ENCODE results near the gene ICAM5.
"Not testable (repeated sequence)": the region's sequence is repeated elsewhere in the genome, so short reads cannot be mapped to it uniquely, and the experiment has no call there.

Gene ICAM5

GRCh38 chr19:10321417-10321797 is 31.7 kb downstream of the ICAM5 start:
- no peak for DNase-seq

- no peak for DNase-seq
Observed at GRCh38 chr19:10321874-10322835, 32.4 kb downstream of the ICAM5 start.

- no peak for DNase-seq
Observed at GRCh38 chr19:10325732-10326131, 36.0 kb downstream of the ICAM5 start.

GRCh38 chr19:10327793-10328192 is 38.0 kb downstream of the ICAM5 start:
- DNase-seq: no peak

GRCh38 chr19:10328558-10329429 is 39.0 kb downstream of the ICAM5 start:
- DNase-seq: no peak

GRCh38 chr19:10329555-10329954 is 39.8 kb downstream of the ICAM5 start:
- no peak for DNase-seq

GRCh38 chr19:10332158-10332964 is 42.6 kb downstream of the ICAM5 start:
- no peak for DNase-seq

- DNase-seq: peak; percentile 98
Observed at GRCh38 chr19:10332965-10333757, 43.4 kb downstream of the ICAM5 start, which contains the start of gene RAVER1. RAVER1 (minus strand) TSS chr19:10333529; CDS start chr19:10333507, 22 bp downstream.

- DNase-seq: no peak
Observed at GRCh38 chr19:10333758-10334587, 44.2 kb downstream of the ICAM5 start.

GRCh38 chr19:10334588-10335351 is 45.0 kb downstream of the ICAM5 start:
- DNase-seq: peak; percentile 87

GRCh38 chr19:10335352-10335985 is 45.7 kb downstream of the ICAM5 start:
- no peak for DNase-seq

GRCh38 chr19:10336725-10337124 is 47.0 kb downstream of the ICAM5 start:
- not testable (repeated sequence) for DNase-seq

- peak; percentile 40 for DNase-seq
Observed at GRCh38 chr19:10338940-10339339, 49.2 kb downstream of the ICAM5 start.

- peak; percentile 83 for DNase-seq
Observed at GRCh38 chr19:10339380-10339960, 49.7 kb downstream of the ICAM5 start, which contains the start of gene ICAM3. ICAM3 (minus strand) TSS chr19:10339624; CDS start chr19:10339614, 10 bp downstream.

- DNase-seq: no peak
Observed at GRCh38 chr19:10339977-10340376, 50.2 kb downstream of the ICAM5 start.

- DNase-seq: no peak
Observed at GRCh38 chr19:10343495-10343894, 53.7 kb downstream of the ICAM5 start.

GRCh38 chr19:10344780-10345179 is 55.0 kb downstream of the ICAM5 start:
- DNase-seq: no peak
